Ishikawa (cell line): ENCODE results near the gene STARD3.

Experiments used
- CREB1 ChIP-seq: IDR thresholded peaks from 2 replicates; pipeline ENCODE4 v1.6.1; 2012; ENCODE audit warnings: low read depth
- EGR1 ChIP-seq: IDR thresholded peaks from 2 replicates; pipeline ENCODE4 v1.6.1; 2012
- EP300 ChIP-seq: IDR thresholded peaks from 2 replicates; pipeline ENCODE4 v1.6.1; 2012; ENCODE audit warnings: borderline replicate concordance
- NFIC ChIP-seq: IDR thresholded peaks from 2 replicates; pipeline ENCODE4 v1.6.1; 2012
- RAD21 ChIP-seq: IDR thresholded peaks from 2 replicates; pipeline ENCODE4 v1.6.1; 2012; ENCODE audit warnings: low read depth
- TAF1 ChIP-seq: IDR thresholded peaks from 2 replicates; pipeline ENCODE4 v1.6.1; 2012; ENCODE audit warnings: low read depth, mild to moderate bottlenecking
- TCF12 ChIP-seq: IDR thresholded peaks from 2 replicates; pipeline ENCODE4 v1.6.1; 2012; ENCODE audit warnings: low read depth
- USF1 ChIP-seq: IDR thresholded peaks from 2 replicates; pipeline ENCODE4 v1.6.1; 2012
- YY1 ChIP-seq: IDR thresholded peaks from 2 replicates; pipeline ENCODE4 v1.6.1; 2012; ENCODE audit warnings: low read depth
- ZBTB7A ChIP-seq: IDR thresholded peaks from 2 replicates; pipeline ENCODE4 v1.6.1; 2012; ENCODE audit warnings: low read depth
- TF ChIP-seq, protein P1 (sequence below): IDR thresholded peaks from 2 replicates; pipeline ENCODE4 v1.6.1; 2012
- TF ChIP-seq, protein P2 (sequence below): IDR thresholded peaks from 2 replicates; pipeline ENCODE4 v1.6.1; 2012; ENCODE audit warnings: low read depth, mild to moderate bottlenecking

- no peak for TF ChIP-seq CREB1
- no peak for TF ChIP-seq NFIC
- no peak for TF ChIP-seq TAF1
- no peak for TF ChIP-seq YY1
- TF ChIP-seq EP300: no peak
- TF ChIP-seq USF1: no peak
- no peak for TF ChIP-seq TCF12
- peak; percentile 58; the same call in 1 of the 2 replicates for TF ChIP-seq ZBTB7A
- TF ChIP-seq, protein P1, sequence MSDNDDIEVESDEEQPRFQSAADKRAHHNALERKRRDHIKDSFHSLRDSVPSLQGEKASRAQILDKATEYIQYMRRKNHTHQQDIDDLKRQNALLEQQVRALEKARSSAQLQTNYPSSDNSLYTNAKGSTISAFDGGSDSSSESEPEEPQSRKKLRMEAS: no peak
- no peak for TF ChIP-seq EGR1
- TF ChIP-seq RAD21: no peak
- TF ChIP-seq, protein P2, sequence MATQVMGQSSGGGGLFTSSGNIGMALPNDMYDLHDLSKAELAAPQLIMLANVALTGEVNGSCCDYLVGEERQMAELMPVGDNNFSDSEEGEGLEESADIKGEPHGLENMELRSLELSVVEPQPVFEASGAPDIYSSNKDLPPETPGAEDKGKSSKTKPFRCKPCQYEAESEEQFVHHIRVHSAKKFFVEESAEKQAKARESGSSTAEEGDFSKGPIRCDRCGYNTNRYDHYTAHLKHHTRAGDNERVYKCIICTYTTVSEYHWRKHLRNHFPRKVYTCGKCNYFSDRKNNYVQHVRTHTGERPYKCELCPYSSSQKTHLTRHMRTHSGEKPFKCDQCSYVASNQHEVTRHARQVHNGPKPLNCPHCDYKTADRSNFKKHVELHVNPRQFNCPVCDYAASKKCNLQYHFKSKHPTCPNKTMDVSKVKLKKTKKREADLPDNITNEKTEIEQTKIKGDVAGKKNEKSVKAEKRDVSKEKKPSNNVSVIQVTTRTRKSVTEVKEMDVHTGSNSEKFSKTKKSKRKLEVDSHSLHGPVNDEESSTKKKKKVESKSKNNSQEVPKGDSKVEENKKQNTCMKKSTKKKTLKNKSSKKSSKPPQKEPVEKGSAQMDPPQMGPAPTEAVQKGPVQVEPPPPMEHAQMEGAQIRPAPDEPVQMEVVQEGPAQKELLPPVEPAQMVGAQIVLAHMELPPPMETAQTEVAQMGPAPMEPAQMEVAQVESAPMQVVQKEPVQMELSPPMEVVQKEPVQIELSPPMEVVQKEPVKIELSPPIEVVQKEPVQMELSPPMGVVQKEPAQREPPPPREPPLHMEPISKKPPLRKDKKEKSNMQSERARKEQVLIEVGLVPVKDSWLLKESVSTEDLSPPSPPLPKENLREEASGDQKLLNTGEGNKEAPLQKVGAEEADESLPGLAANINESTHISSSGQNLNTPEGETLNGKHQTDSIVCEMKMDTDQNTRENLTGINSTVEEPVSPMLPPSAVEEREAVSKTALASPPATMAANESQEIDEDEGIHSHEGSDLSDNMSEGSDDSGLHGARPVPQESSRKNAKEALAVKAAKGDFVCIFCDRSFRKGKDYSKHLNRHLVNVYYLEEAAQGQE: no peak
Observed at GRCh38 chr17:39661744-39662541, 25.0 kb downstream of the STARD3 start.
